PFSK-1 (cell line): Measurements from ENCODE around the gene ENG.

ENCODE experiments used
- FOXP2 ChIP-seq: optimal IDR thresholded peaks from 2 replicates; pipeline ENCODE3; 2011; ENCODE audit warnings: borderline replicate concordance, control low read depth, inconsistent platforms; ENCODE audit not compliant: insufficient read depth; ENCODE audit errors: extremely low read length, extremely low read depth
- POLR2AphosphoS5 ChIP-seq: IDR thresholded peaks from 2 replicates; pipeline ENCODE4 v1.6.1; 2012; ENCODE audit warnings: low read depth, mild to moderate bottlenecking, control low read depth, low read length, moderate library complexity
- REST ChIP-seq, 2 experiments: IDR thresholded peaks; 2 replicates each; pipeline versions ENCODE4 v1.6.1 to v1.8.0; 2011 to 2012; ENCODE audit warnings: low read depth in 2 of 2, low read length in 2 of 2, control low read depth in 1 of 2, inconsistent platforms in 1 of 2, mild to moderate bottlenecking in 1 of 2, moderate library complexity in 1 of 2; ENCODE audit not compliant: insufficient read depth in 1 of 2
- SIN3A ChIP-seq: IDR thresholded peaks from 2 replicates; pipeline ENCODE4 v1.6.1; 2012; ENCODE audit warnings: mild to moderate bottlenecking, low read length, moderate library complexity, borderline replicate concordance; ENCODE audit not compliant: insufficient read depth
- TAF1 ChIP-seq: IDR thresholded peaks from 2 replicates; pipeline ENCODE4 v1.6.1; 2012; ENCODE audit warnings: low read length, control low read depth, borderline replicate concordance; ENCODE audit not compliant: insufficient read depth

ENG gene

GRCh38 chr9:127770905-127771569 is 83.4 kb downstream of the ENG start:
- TF ChIP-seq FOXP2 = no peak
- no peak for TF ChIP-seq TAF1

DNA sequence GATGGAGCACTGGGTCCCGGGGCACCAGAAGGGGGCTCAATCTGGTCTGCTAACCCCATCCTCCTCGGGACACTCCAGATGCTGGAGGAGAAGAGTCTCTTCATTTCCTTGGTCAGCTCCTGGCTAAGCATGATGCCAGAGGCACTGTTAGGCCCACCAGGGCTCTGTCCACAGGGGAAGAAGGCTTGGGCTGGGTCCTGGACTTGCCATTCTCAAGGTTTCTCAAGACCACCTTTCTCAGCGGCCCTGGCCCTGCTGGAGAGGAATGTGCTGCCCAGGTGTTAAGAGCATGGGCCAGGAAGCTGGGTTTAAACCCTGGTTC is 83.9 kb downstream of the ENG start:
- TF ChIP-seq FOXP2 (no peak), SIN3A (no peak), TAF1 (no peak), POLR2AphosphoS5 (no peak), REST (IDR thresholded peaks at IDR 0.05; ENCODE audit: insufficient read depth in 1 of 2, low read depth in 2 of 2, low read length in 2 of 2) (no peak)

- no peak for TF ChIP-seq TAF1
- TF ChIP-seq SIN3A = no peak
These were observed 84.4 kb downstream of the ENG start for GRCh38 chr9:127769929-127770582.

- TF ChIP-seq SIN3A = no peak
- TF ChIP-seq POLR2AphosphoS5 = no peak
- no peak for TF ChIP-seq TAF1
- no peak for TF ChIP-seq FOXP2
- no peak for TF ChIP-seq REST (IDR thresholded peaks at IDR 0.05; ENCODE audit: insufficient read depth in 1 of 2, low read depth in 2 of 2, low read length in 2 of 2)
These were observed 85.4 kb downstream of the ENG start for GRCh38 chr9:127769101-127769500.

DNA sequence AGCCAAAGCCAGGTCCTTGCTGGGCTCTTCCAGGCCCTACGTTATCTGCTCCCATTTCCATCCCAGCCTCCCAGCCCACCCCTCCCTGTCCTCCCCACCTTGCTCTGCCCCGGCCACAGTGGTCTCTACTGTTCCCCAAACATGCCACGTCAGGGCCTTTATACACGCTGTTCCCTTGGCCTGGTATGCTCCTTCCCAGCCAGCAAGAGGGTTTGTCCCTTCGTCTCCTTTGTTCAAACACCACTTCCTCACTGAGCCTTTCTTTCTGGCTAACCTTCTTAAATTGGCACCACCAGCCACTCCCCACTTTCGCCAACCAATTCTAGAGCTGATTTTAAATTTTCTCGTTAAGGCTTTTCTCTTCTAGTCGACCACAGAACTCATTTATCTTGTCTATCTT is 85.8 kb downstream of the ENG start:
- TF ChIP-seq REST (IDR thresholded peaks at IDR 0.05; ENCODE audit: insufficient read depth in 1 of 2, low read depth in 2 of 2, low read length in 2 of 2) (no peak), SIN3A (no peak), POLR2AphosphoS5 (no peak), FOXP2 (no peak), TAF1 (no peak)

- TF ChIP-seq POLR2AphosphoS5 (no peak), TAF1 (no peak), SIN3A (no peak), FOXP2 (no peak), REST (IDR thresholded peaks at IDR 0.05; ENCODE audit: insufficient read depth in 1 of 2, low read depth in 2 of 2, low read length in 2 of 2) (no peak)
These were observed 86.5 kb downstream of the ENG start for GRCh38 chr9:127767909-127768331.
